Trophoblast cell (in vitro differentiated cells and primary cell): Measurements from ENCODE around the gene F7.

Experiments
- DNase-seq, 2 donors: peaks; one replicate each; pipeline ENCODE4 v3.0.0-alpha.2; 2016
- H2AFZ ChIP-seq: 2 replicates; pipeline ENCODE4 v1.6.1; 2013; ENCODE audit warnings: low read length, moderate library complexity, mild to moderate bottlenecking; ENCODE audit not compliant: insufficient read depth, poor library complexity
- H2AK5ac ChIP-seq: 2 replicates; pipeline ENCODE4 v1.6.1; 2013; ENCODE audit warnings: mild to moderate bottlenecking, low read length
- H2BK120ac ChIP-seq: 2 replicates; pipeline ENCODE4 v1.6.1; 2013; ENCODE audit warnings: low read length, mild to moderate bottlenecking, moderate library complexity; ENCODE audit not compliant: insufficient read depth, poor library complexity
- H2BK12ac ChIP-seq: 2 replicates; pipeline ENCODE4 v1.6.1; 2013; ENCODE audit warnings: mild to moderate bottlenecking, low read length, moderate library complexity
- H2BK5ac ChIP-seq: 2 replicates; pipeline ENCODE4 v1.6.1; 2013; ENCODE audit warnings: low read length, low read depth, moderate library complexity, mild to moderate bottlenecking; ENCODE audit not compliant: poor library complexity
- H3K14ac ChIP-seq: 2 replicates; pipeline ENCODE4 v1.6.1; 2013; ENCODE audit warnings: mild to moderate bottlenecking, low read length
- H3K18ac ChIP-seq: 2 replicates; pipeline ENCODE4 v1.6.1; 2013; ENCODE audit warnings: mild to moderate bottlenecking, low read length
- H3K23ac ChIP-seq: 2 replicates; pipeline ENCODE4 v1.6.1; 2013; ENCODE audit warnings: low read length
- H3K27ac ChIP-seq: 2 replicates; pipeline ENCODE4 v1.5.1; 2013; ENCODE audit warnings: low read depth, mild to moderate bottlenecking, inconsistent platforms, low read length, moderate library complexity
- H3K27me3 ChIP-seq: 2 replicates; pipeline ENCODE4 v1.6.1; 2013; ENCODE audit warnings: inconsistent platforms, mild to moderate bottlenecking, low read length, moderate library complexity; ENCODE audit not compliant: insufficient read depth
- H3K36me3 ChIP-seq, 2 experiments: 1 replicate in 1 of 2; 2 replicates in 1 of 2; pipeline ENCODE4 v1.6.1; 2013; ENCODE audit warnings: low read length in 2 of 2, mild to moderate bottlenecking in 2 of 2, moderate library complexity in 1 of 2; ENCODE audit not compliant: insufficient read depth in 2 of 2, control insufficient read depth in 1 of 2
- H3K4ac ChIP-seq: 2 replicates; pipeline ENCODE4 v1.6.1; 2013; ENCODE audit warnings: low read depth, mild to moderate bottlenecking, low read length, moderate library complexity
- H3K4me1 ChIP-seq, 2 experiments: 1 replicate in 1 of 2; 2 replicates in 1 of 2; pipeline ENCODE4 v1.6.1; 2013; ENCODE audit warnings: low read length in 2 of 2, mild to moderate bottlenecking in 2 of 2, moderate library complexity in 1 of 2; ENCODE audit not compliant: insufficient read depth in 2 of 2, control insufficient read depth in 1 of 2
- H3K4me2 ChIP-seq: 2 replicates; pipeline ENCODE4 v1.6.1; 2013; ENCODE audit warnings: inconsistent platforms, mild to moderate bottlenecking, low read length, moderate library complexity
- H3K4me3 ChIP-seq: 2 replicates; pipeline ENCODE4 v1.5.1; 2013; ENCODE audit warnings: mild to moderate bottlenecking, low read depth, low read length, inconsistent platforms
- H3K79me1 ChIP-seq: one replicate; pipeline ENCODE4 v1.6.1; 2013; ENCODE audit warnings: low read length
- H3K79me2 ChIP-seq: 2 replicates; pipeline ENCODE4 v1.6.1; 2013; ENCODE audit warnings: low read length, mild to moderate bottlenecking; ENCODE audit not compliant: control insufficient read depth, insufficient read depth, poor library complexity
- H3K9ac ChIP-seq: 2 replicates; pipeline ENCODE4 v1.6.1; 2013; ENCODE audit warnings: mild to moderate bottlenecking, low read length
- H3K9me3 ChIP-seq: 2 replicates; pipeline ENCODE4 v1.6.1; 2013; ENCODE audit warnings: low read depth, mild to moderate bottlenecking, control low read depth, inconsistent platforms, low read length; ENCODE audit not compliant: insufficient read depth
- H4K12ac ChIP-seq: 2 replicates; pipeline ENCODE4 v1.6.1; 2013; ENCODE audit warnings: low read depth, mild to moderate bottlenecking, low read length, moderate library complexity
- H4K8ac ChIP-seq: 2 replicates; pipeline ENCODE4 v1.6.1; 2013; ENCODE audit warnings: low read depth, mild to moderate bottlenecking, low read length, moderate library complexity
- H4K91ac ChIP-seq: one replicate; pipeline ENCODE4 v1.6.1; 2013; ENCODE audit warnings: low read depth, mild to moderate bottlenecking, low read length, moderate library complexity
- WGBS: extraction: QIAGEN DNeasy Blood & Tissue Kit; methylation state at CpG from one replicate; pipeline ENCODE4 v1.1.7; 2013; ENCODE audit warnings: missing lambda C conversion rate; ENCODE audit not compliant: insufficient read length, insufficient coverage; ENCODE audit errors: extremely low coverage; 5-methylcytosine and 5-hydroxymethylcytosine counted together

F7 gene

DNA sequence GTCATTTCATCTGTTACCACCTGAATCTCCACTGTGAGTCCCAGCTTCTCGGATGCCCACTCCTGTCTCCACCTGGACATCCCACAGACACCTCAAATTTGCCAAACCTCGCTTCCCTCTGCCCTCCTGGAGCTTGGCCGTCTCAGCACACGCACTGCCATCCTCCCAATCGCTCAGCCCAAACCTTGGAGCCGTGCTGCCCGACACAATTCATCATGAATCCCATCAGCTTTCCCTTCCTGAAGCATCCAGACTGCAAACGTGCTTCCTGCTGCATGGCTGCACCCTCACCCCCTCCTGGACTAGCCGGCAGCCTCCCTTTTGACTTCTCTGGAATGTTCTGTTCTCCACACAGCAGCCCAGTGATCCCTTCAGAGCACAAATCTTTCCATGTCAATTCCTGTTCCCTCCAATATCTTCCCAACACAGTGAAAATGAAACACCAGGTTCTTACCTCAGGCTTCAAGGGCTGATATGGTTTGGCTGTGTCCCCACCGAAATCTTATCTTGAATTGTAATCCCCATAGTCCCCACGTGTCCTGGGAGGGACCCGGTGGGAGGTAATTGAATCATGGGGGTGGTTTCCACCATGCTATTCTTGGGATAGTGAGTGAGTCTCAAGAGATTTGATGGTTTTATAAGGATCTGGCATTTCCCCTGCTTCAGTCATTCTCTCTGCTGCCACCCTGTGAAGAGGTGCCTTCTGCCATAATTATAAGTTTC is 51.8 kb downstream of the F7 start:
- Histone ChIP-seq H3K23ac (no peak overlapping the region), H3K36me3 (no peaks in the 10 kb centered on the region), H3K79me2 (peaks cover 4% of the 10 kb centered on the region), H3K27ac (no peak overlapping the region), H4K12ac (no peak overlapping the region), H3K14ac (no peak overlapping the region), H2BK120ac (no peak overlapping the region), H4K91ac (no peak overlapping the region), H3K9ac (no peak overlapping the region), H3K4ac (no peak overlapping the region), H4K8ac (no peak overlapping the region), H2AK5ac (no peak overlapping the region), H3K9me3 (peaks cover 5% of the 10 kb centered on the region), H3K79me1 (peaks cover 5% of the 10 kb centered on the region), H3K4me3 (no peak overlapping the region), H2AFZ (no peak overlapping the region), H2BK5ac (no peak overlapping the region), H3K4me2 (no peak overlapping the region), H2BK12ac (no peak overlapping the region), H3K4me1 (peaks cover 8 to 10% of the 10 kb centered on the region in 2 experiments), H3K27me3 (peaks cover 10% of the 10 kb centered on the region), H3K18ac (no peak overlapping the region)
- DNase-seq = no peak
- no CpG with 5 or more reads among the region's 12 CpGs for WGBS

DNA sequence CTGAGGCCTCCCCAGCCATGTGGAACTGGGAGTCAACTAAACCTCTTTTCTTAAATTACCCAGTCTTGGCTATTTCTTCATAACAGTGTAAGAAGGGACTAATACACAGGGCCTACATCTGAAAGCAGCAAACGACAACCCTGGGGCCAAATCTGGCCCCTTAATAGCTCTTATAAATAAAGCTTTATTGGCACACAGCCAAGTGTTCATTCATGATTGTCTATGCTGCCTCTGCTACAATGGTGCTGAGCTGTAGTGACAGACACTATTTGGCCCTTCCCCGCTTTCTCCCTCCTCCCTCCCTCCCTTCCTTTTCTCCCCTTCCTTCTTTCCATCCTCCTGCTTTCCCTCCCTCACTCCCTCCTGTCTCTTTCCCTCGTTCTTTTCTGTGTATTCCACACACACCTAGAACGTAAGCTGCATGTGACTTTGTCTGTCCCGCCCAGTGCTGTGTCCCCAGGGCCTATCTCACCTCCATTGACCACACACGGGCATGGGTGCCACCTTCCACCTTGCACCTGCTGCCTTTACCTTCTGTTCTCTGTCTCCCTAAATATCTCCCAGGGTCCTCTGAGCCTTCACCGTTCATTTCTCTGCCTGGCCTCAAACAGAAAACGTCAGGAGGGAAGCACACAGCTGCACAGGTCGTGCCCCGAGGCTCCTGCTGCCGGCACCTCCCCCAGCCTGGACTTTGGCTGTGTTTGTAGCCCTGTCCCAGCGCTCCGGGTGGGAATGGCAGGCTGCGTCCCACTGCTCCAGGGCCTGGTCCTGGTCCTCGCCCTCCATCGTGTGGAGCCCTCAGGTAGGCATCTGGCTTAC is 52.5 kb downstream of the F7 start, which contains the start of gene PROZ:
Gene PROZ (plus strand): TSS at position 720 of the 819 bp plus-strand sequence. CDS start 13 bp downstream, at position 733.
- Histone ChIP-seq H2AFZ (no peak within 1 kb of the TSS), H4K12ac (no peak within 1 kb of the TSS), H3K23ac (no peak within 1 kb of the TSS), H3K18ac (no peak within 1 kb of the TSS), H3K14ac (no peak within 1 kb of the TSS), H4K91ac (no peak within 1 kb of the TSS), H2AK5ac (no peak within 1 kb of the TSS), H4K8ac (no peak within 1 kb of the TSS), H3K4ac (no peak within 1 kb of the TSS), H2BK120ac (no peak within 1 kb of the TSS), H2BK12ac (no peak within 1 kb of the TSS), H3K27me3 (peaks cover 5% of the 10 kb centered on the region), H3K36me3 (no peaks in the 10 kb centered on the region), H3K4me1 (peaks cover 3 to 6% of the 10 kb centered on the region in 2 experiments), H3K9ac (no peak within 1 kb of the TSS), H3K9me3 (peaks cover 3% of the 10 kb centered on the region), H2BK5ac (no peak within 1 kb of the TSS), H3K79me2 (peaks cover 2% of the 10 kb centered on the region), H3K4me3 (no peak within 1 kb of the TSS), H3K27ac (no peak within 1 kb of the TSS), H3K4me2 (no peak within 1 kb of the TSS), H3K79me1 (peaks cover 4% of the 10 kb centered on the region)
- no CpG with 5 or more reads among the region's 16 CpGs for WGBS
- DNase-seq = no peak

DNA sequence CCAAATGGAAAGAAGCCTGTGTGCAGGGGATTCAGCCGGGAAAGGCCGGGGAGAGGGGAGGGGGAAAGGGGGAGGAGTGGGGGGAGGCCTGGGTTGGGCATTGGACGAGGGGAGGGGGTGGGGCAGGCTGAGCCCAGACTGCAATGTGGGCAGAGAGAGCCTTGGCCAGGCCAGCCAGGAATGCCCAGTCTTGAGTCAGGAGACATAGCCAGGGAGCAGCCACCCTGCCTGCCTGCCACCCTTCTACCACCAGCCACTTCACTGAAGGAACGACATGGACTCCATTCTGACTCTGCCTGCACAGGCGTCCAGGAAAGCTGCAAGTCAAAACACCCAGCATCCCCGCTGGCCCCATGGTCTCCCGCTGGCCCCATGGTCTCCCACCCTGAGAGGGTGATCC is 53.4 kb downstream of the F7 start:
- Histone ChIP-seq H3K4me3 (no peak overlapping the region), H3K18ac (no peak overlapping the region), H3K14ac (no peak overlapping the region), H3K27ac (no peak overlapping the region), H3K79me1 (no peaks in the 10 kb centered on the region), H3K4me1 (peaks cover 0 to 2% of the 10 kb centered on the region in 2 experiments), H3K23ac (no peak overlapping the region), H4K91ac (no peak overlapping the region), H4K12ac (no peak overlapping the region), H3K4ac (no peak overlapping the region), H4K8ac (no peak overlapping the region), H2BK120ac (no peak overlapping the region), H2BK12ac (no peak overlapping the region), H3K79me2 (no peaks in the 10 kb centered on the region), H3K4me2 (no peak overlapping the region), H3K27me3 (no peaks in the 10 kb centered on the region), H3K9me3 (peaks cover 3% of the 10 kb centered on the region), H2AFZ (no peak overlapping the region), H2AK5ac (no peak overlapping the region), H3K36me3 (no peaks in the 10 kb centered on the region), H3K9ac (no peak overlapping the region), H2BK5ac (no peak overlapping the region)
- no peak for DNase-seq
- no CpG with 5 or more reads among the region's 7 CpGs for WGBS

- Histone ChIP-seq H4K12ac (no peak overlapping the region), H3K36me3 (no peaks in the 10 kb centered on the region), H2BK12ac (no peak overlapping the region), H3K4ac (no peak overlapping the region), H4K8ac (no peak overlapping the region), H3K9me3 (peaks cover 3% of the 10 kb centered on the region), H2BK5ac (no peak overlapping the region), H3K79me1 (no peaks in the 10 kb centered on the region), H3K4me2 (no peak overlapping the region), H3K14ac (no peak overlapping the region), H3K27ac (no peak overlapping the region), H3K4me3 (no peak overlapping the region), H2AFZ (no peak overlapping the region), H3K23ac (no peak overlapping the region), H2BK120ac (no peak overlapping the region), H3K9ac (no peak overlapping the region), H3K27me3 (no peaks in the 10 kb centered on the region), H3K18ac (no peak overlapping the region), H3K4me1 (no peaks in the 10 kb centered on the region), H4K91ac (no peak overlapping the region), H2AK5ac (no peak overlapping the region), H3K79me2 (no peaks in the 10 kb centered on the region)
- no CpG with 5 or more reads among the region's 20 CpGs for WGBS
- no peak for DNase-seq
Observed at GRCh38 chr13:113159701-113160100, 54.1 kb downstream of the F7 start.
